PC-9 (cell line): ENCODE data around the gene RHBDD3. TPM values are rescaled to one million over a fixed set of nuclear protein-coding genes. Genes with fewer than 3 reads are reported as not detected.
A peak's percentile ranks its signal among the peaks of the same experiment; 100 is the strongest.

Source experiments
- BruUV-seq: library from RNA; stranded (reverse); fragments of 400-500 nt; replicated peaks from 2 replicates; lab custom pipeline; 2021; lab: Mats Ljungman, UMichigan
- CTCF ChIA-PET: fragments of 300-600 bp; sonication (Branson Sonifier 250); formaldehyde crosslinking; loops from one replicate; lab custom pipeline; 2022; ENCODE audit warnings: antibody characterized with exemption; lab: Charles Lee
- POLR2A ChIA-PET: fragments of 300-600 bp; sonication (Branson Sonifier 250); formaldehyde crosslinking; loops from one replicate; lab custom pipeline; 2022; ENCODE audit warnings: antibody characterized with exemption; ENCODE audit not compliant: unreplicated experiment; lab: Charles Lee
- DNase-seq, 2 experiments: peaks; one replicate each; pipeline versions ENCODE4 v3.0.0 to v3.0.0-alpha.2; 2015 to 2022; ENCODE audit warnings: mixed read lengths in 1 of 2
- H2AFZ ChIP-seq: fragments of 200-600 bp; sonication (generic); 2 replicates; pipeline ENCODE4 v1.8.1; 2017; ENCODE audit warnings: antibody characterized with exemption
- H3F3A ChIP-seq: fragments of 200-600 bp; sonication (generic); 2 replicates; pipeline ENCODE4 v1.8.1; 2017; ENCODE audit warnings: antibody characterized with exemption, mild to moderate bottlenecking, low read depth; ENCODE audit not compliant: insufficient read depth
- H3K27ac ChIP-seq: fragments of 200-600 bp; sonication (generic); 2 replicates; pipeline ENCODE4 v1.6.1; 2016; ENCODE audit warnings: mixed run types
- H3K27me3 ChIP-seq: fragments of 200-600 bp; sonication (generic); 2 replicates; pipeline ENCODE4 v1.6.1; 2016; ENCODE audit warnings: low read depth, mixed run types; ENCODE audit not compliant: insufficient read depth
- H3K36me3 ChIP-seq: fragments of 200-600 bp; sonication (generic); 2 replicates; pipeline ENCODE4 v1.6.1; 2016; ENCODE audit warnings: low read depth, mixed run types
- H3K4me1 ChIP-seq: fragments of 200-600 bp; sonication (generic); replicated peaks from 2 replicates; pipeline ENCODE4 v1.6.1; 2016; ENCODE audit warnings: mixed run types; ENCODE audit not compliant: insufficient read depth
- H3K4me2 ChIP-seq: fragments of 200-600 bp; sonication (generic); 2 replicates; pipeline ENCODE4 v1.6.1; 2017; ENCODE audit warnings: mixed run types
- H3K4me3 ChIP-seq: fragments of 200-600 bp; sonication (generic); 2 replicates; pipeline ENCODE4 v1.6.1; 2016; ENCODE audit warnings: mixed run types
- H3K79me2 ChIP-seq: fragments of 200-600 bp; sonication (generic); 2 replicates; pipeline ENCODE4 v1.6.1; 2017; ENCODE audit warnings: low read depth, mixed run types
- H3K9me2 ChIP-seq: fragments of 200-600 bp; sonication (generic); 2 replicates; pipeline ENCODE4 v1.8.1; 2017; ENCODE audit warnings: mild to moderate bottlenecking; ENCODE audit not compliant: insufficient read depth
- H3K9me3 ChIP-seq: fragments of 200-600 bp; sonication (generic); 2 replicates; pipeline ENCODE4 v1.8.1; 2016; ENCODE audit warnings: low read depth; ENCODE audit not compliant: insufficient read depth
- H4K20me1 ChIP-seq: fragments of 200-600 bp; sonication (generic); 2 replicates; pipeline ENCODE4 v1.8.1; 2017; ENCODE audit not compliant: insufficient read depth
- EZH2 ChIP-seq: fragments of 200-600 bp; sonication (generic); IDR thresholded peaks from 2 replicates; pipeline ENCODE4 v1.8.0; 2017; ENCODE audit warnings: antibody characterized with exemption, low read depth
- intact Hi-C: fragments of 100-400 bp; cut with micrococcal nuclease; formaldehyde crosslinking; loops from one replicate; pipeline ENCODE4 v1.10.0; 2022; ENCODE audit not compliant: unreplicated experiment
- total RNA-seq: library from RNA; stranded (reverse); gene quantifications from 2 replicates; pipeline ENCODE4 v1.2.3, GENCODE V29; 2021
- TF ChIP-seq, protein P1 (sequence below): fragments of 200-600 bp; sonication (generic); conservative IDR thresholded peaks from 2 replicates; pipeline ENCODE4 v1.6.1; 2017; ENCODE audit warnings: mixed run types, antibody characterized with exemption, mild to moderate bottlenecking, moderate library complexity

RHBDD3 gene
- total RNA-seq, 1 experiment from 2014 or later = 17.6 TPM

DNA sequence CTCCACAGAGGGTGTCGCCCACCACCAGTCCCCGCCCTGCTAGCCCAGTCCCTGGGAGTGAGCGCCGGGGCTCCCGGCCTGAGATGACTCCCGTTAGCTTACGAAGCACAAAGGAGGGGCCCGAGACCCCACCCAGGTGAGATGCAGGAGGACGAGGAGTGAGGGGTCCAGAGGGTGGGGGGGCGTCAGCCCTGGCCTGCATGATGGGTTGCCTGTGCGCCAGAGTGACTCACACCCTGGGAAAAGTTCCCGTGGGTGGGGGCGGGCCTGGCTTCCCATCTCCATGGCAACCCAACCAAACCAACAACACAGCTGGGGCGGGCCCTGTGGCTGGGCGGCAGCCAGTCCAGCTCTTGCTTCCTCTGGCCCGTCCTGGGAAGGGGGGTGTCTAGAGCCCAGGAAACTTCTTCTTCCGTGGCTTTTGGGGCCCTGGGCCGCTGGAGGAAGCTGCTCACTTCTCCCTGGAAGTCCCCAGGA lies 43.1 kb upstream of the RHBDD3 start:
- Histone ChIP-seq H2AFZ (no peak overlapping the region), H3K9me2 (no peaks in the 10 kb centered on the region), H3K4me3 (no peak overlapping the region), H3F3A (peaks cover 18% of the 10 kb centered on the region; the same call in 1 of the 2 replicates), H3K79me2 (0 out of 2 replicates have a peak, but pooled peaks cover 7% of the 10 kb centered on the region), H3K4me2 (peak overlapping the region; percentile 37; the same call in 1 of the 2 replicates), H3K9me3 (no peaks in the 10 kb centered on the region), H3K4me1 (peaks cover 28% of the 10 kb centered on the region), H4K20me1 (no peaks in the 10 kb centered on the region), H3K27ac (no peak overlapping the region), H3K27me3 (no peaks in the 10 kb centered on the region), H3K36me3 (no peaks in the 10 kb centered on the region)
- no peak for TF ChIP-seq EZH2
- TF ChIP-seq, protein P1, sequence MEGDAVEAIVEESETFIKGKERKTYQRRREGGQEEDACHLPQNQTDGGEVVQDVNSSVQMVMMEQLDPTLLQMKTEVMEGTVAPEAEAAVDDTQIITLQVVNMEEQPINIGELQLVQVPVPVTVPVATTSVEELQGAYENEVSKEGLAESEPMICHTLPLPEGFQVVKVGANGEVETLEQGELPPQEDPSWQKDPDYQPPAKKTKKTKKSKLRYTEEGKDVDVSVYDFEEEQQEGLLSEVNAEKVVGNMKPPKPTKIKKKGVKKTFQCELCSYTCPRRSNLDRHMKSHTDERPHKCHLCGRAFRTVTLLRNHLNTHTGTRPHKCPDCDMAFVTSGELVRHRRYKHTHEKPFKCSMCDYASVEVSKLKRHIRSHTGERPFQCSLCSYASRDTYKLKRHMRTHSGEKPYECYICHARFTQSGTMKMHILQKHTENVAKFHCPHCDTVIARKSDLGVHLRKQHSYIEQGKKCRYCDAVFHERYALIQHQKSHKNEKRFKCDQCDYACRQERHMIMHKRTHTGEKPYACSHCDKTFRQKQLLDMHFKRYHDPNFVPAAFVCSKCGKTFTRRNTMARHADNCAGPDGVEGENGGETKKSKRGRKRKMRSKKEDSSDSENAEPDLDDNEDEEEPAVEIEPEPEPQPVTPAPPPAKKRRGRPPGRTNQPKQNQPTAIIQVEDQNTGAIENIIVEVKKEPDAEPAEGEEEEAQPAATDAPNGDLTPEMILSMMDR = no peak
- ChIA-PET CTCF (no interaction called here), POLR2A (interaction anchor here (0.7 kb wide), 1 partner anchor 33 kb away, joined by 3 read pairs; no protein-coding TSS in a partner anchor)
- BruUV-seq = no TSS peak
- peak; percentile 84 to 93 for DNase-seq
- intact Hi-C loops = loop anchor here (1.0 kb wide), 1 partner anchor 33 kb away; no protein-coding TSS in a partner anchor

DNA sequence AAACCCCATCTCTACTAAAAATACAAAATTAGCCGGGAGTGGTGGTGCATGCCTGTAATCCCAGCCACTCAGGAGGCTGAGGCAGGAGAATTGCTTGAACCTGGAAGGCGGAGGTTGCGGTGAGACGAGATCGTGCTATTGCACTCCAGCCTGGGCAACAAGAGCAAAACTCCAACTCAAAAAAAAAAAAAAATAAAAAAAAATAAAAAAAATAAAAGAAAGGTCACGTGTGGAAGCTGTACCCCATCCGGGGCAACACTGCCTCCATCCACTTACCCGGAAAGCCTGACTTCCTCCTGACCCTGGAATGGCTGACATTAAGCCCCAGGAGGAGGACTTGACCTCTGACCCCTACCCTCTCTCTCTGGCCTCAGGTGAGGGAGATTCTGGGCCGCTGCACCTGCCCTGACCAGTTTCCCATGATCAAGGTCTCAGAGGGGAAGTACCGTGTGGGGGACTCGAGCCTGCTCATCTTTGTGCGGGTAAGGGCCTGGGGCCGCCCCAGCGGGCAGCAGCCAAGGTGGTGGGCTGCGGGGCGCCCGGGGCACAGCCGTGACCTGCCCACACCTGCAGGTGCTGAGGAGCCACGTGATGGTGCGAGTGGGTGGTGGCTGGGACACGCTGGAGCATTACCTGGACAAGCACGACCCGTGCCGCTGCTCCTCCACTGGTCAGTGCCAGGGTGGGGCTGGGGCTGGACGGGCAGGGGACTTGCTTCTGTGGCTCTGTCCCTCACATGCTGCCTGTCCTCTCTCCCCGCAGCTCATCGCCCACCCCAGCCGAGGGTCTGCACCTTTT lies 42.5 kb upstream of the RHBDD3 start:
- POLR2A ChIA-PET = interaction anchor here (0.7 kb wide), 1 partner anchor 34 kb away, joined by 3 read pairs; no protein-coding TSS in a partner anchor
- no peaks in the 10 kb centered on the region for H3K27me3 ChIP-seq
- BruUV-seq = no TSS peak

More for the DNA sequence above, 42.5 kb upstream of the RHBDD3 start:
- Histone ChIP-seq H3K4me2 (peak overlapping the region; percentile 37; the same call in 1 of the 2 replicates), H2AFZ (no peak overlapping the region), H3K9me2 (no peaks in the 10 kb centered on the region), H3K27ac (no peak overlapping the region), H3K36me3 (no peaks in the 10 kb centered on the region), H3F3A (peaks cover 24% of the 10 kb centered on the region; the same call in 1 of the 2 replicates), H4K20me1 (no peaks in the 10 kb centered on the region), H3K4me3 (no peak overlapping the region), H3K9me3 (no peaks in the 10 kb centered on the region), H3K79me2 (0 out of 2 replicates have a peak, but pooled peaks cover 7% of the 10 kb centered on the region), H3K4me1 (peaks cover 28% of the 10 kb centered on the region)
- DNase-seq = no peak
- intact Hi-C loops = no loop called here
- CTCF ChIA-PET = interaction anchor here (0.6 kb wide), 1 partner anchor 48 kb away, joined by 10 read pairs; no protein-coding TSS in a partner anchor
- no peak for TF ChIP-seq EZH2
- TF ChIP-seq, protein P1 = no peak
